GM12865 (cell line): ENCODE measurements around the gene SSRP1.

Experiments used
- DNase-seq: peaks from one replicate; pipeline ENCODE4 v3.0.0; 2010; ENCODE audit warnings: low read depth
- H3K4me3 ChIP-seq: 2 replicates; pipeline ENCODE4 v1.5.1; 2011; ENCODE audit warnings: mild to moderate bottlenecking, low read depth, low read length, control low read depth
- CTCF ChIP-seq: IDR thresholded peaks from 2 replicates; pipeline ENCODE4 v1.5.1; 2011; ENCODE audit warnings: low read length, control low read depth, low read depth, inconsistent platforms; ENCODE audit not compliant: insufficient read depth; ENCODE audit errors: missing control alignments

Gene SSRP1

GRCh38 chr11:57308426-57309060, 27.1 kb downstream of the SSRP1 start:
- H3K4me3 ChIP-seq = no peak overlapping the region
- DNase-seq = no peak
- TF ChIP-seq CTCF = no peak

GRCh38 chr11:57307666-57308270, 27.9 kb downstream of the SSRP1 start:
- no peak for TF ChIP-seq CTCF
- H3K4me3 ChIP-seq = no peak overlapping the region
- no peak for DNase-seq

GRCh38 chr11:57306940-57307565, 28.6 kb downstream of the SSRP1 start:
- no peak for DNase-seq
- no peak overlapping the region for H3K4me3 ChIP-seq
- no peak for TF ChIP-seq CTCF

- DNase-seq = no peak
- H3K4me3 ChIP-seq = no peak overlapping the region
- no peak for TF ChIP-seq CTCF
Measured at GRCh38 chr11:57306161-57306876, 29.4 kb downstream of the SSRP1 start.

GRCh38 chr11:57305523-57305922, 30.2 kb downstream of the SSRP1 start:
- no peak for TF ChIP-seq CTCF
- no peak for DNase-seq
- H3K4me3 ChIP-seq = no peak overlapping the region

GRCh38 chr11:57303990-57304579, 31.6 kb downstream of the SSRP1 start:
- no peak overlapping the region for H3K4me3 ChIP-seq
- no peak for DNase-seq
- TF ChIP-seq CTCF = no peak
